Stimulated activated naive CD8-positive, alpha-beta T cell treated with anti-CD3 and anti-CD28 coated beads, Interleukin-15, amount 100 ng/mL, for 72 hours (primary cell): ENCODE data around the gene FARP1.
"Not testable (repeated sequence)": the region's sequence is repeated elsewhere in the genome, so short reads cannot be mapped to it uniquely, and the experiment has no call there.

Experiments used
- ATAC-seq: fragments of 150-1000 bp; cut with Tn5 transposase; 2 replicates; pipeline ENCODE4 v1.10.0; 2021; ENCODE audit warnings: mild to moderate bottlenecking, moderate library complexity
- DNase-seq, 2 donors: peaks; one replicate each; pipeline ENCODE4 v3.0.0; 2021 to 2022
- H3K27ac Mint-ChIP-seq, 2 donors: one replicate each; pipeline ENCODE4 v1.8.0; 2022; ENCODE audit warnings: mild to moderate bottlenecking in 2 of 2, mixed read lengths in 2 of 2, moderate library complexity in 2 of 2
- H3K27me3 Mint-ChIP-seq: one replicate; pipeline ENCODE4 v1.8.0; 2022; ENCODE audit warnings: mixed read lengths
- H3K4me1 Mint-ChIP-seq: one replicate; pipeline ENCODE4 v1.8.0; 2022; ENCODE audit warnings: mild to moderate bottlenecking, mixed read lengths
- H3K4me3 Mint-ChIP-seq, 2 donors: one replicate each; pipeline ENCODE4 v1.8.0; 2022; ENCODE audit warnings: mild to moderate bottlenecking in 2 of 2, mixed read lengths in 2 of 2, moderate library complexity in 1 of 2
- H3K9me3 Mint-ChIP-seq, 2 donors: one replicate each; pipeline ENCODE4 v1.8.0; 2022; ENCODE audit warnings: mixed read lengths in 2 of 2

Gene FARP1

DNA sequence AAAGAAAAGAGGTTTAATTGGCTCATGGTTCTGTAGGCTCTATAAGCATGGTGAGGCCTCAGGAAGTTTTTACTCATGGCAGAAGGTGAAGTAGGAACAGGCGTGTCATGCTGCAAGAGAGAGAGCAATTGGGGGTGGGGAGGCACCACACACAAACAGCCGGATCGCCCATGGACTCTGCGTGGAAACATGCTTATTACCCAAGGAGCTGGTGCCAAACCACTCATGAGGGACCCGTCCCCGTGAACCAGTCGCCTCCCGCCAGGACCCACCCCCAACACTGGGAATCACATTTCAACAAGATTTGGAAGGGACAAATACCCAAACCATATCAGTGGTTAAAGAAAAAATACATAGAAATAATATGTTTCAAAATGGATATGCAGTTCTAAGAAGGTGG lies 208.7 kb downstream of the FARP1 start:
- no peak overlapping the region for H3K27ac Mint-ChIP-seq
- DNase-seq (no peak), ATAC-seq (no peak)
- H3K27me3 Mint-ChIP-seq: no peaks in the 10 kb centered on the region
- no peak overlapping the region for H3K4me3 Mint-ChIP-seq
- no peaks in the 10 kb centered on the region for H3K4me1 Mint-ChIP-seq
- H3K9me3 Mint-ChIP-seq: no peaks in the 10 kb centered on the region

- DNase-seq (no peak), ATAC-seq (no peak)
- H3K4me1 Mint-ChIP-seq: no peaks in the 10 kb centered on the region
- no peaks in the 10 kb centered on the region for H3K27me3 Mint-ChIP-seq
- no peaks in the 10 kb centered on the region for H3K9me3 Mint-ChIP-seq
- H3K4me3 Mint-ChIP-seq: no peak overlapping the region
- H3K27ac Mint-ChIP-seq: no peak overlapping the region
These were observed 209.3 kb downstream of the FARP1 start for GRCh38 chr13:98352226-98352625.

- H3K9me3 Mint-ChIP-seq: peaks cover 0 to 6% of the 10 kb centered on the region in 2 donors
- H3K27me3 Mint-ChIP-seq: no peaks in the 10 kb centered on the region
- DNase-seq (no peak), ATAC-seq (no peak)
- no peak overlapping the region for H3K27ac Mint-ChIP-seq
- no peaks in the 10 kb centered on the region for H3K4me1 Mint-ChIP-seq
- H3K4me3 Mint-ChIP-seq: no peak overlapping the region
These were observed 210.9 kb downstream of the FARP1 start for GRCh38 chr13:98353750-98354149.

DNA sequence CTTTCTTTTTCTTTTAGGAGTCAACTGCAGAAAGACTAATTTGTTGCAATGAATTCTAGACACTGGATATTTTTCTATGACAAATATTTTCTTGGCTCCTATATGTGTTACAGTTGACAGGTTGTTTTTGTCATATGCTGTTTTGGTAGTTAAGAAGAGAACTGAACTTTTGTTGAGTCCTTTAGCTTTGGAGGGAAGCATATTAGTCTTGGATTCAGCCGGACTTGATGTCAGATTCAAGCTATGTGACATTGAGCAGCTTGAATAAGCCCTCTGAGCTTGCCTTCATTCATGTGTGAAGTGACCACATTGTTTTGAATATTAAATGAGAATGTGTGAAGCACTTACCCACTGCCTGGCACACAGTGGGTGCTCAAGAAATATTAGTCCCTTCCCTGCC lies 216.0 kb downstream of the FARP1 start:
- DNase-seq (no peak), ATAC-seq (no peak)
- Mint-ChIP-seq H3K9me3 (peaks cover 0 to 6% of the 10 kb centered on the region in 2 donors), H3K4me1 (no peaks in the 10 kb centered on the region), H3K27me3 (no peaks in the 10 kb centered on the region), H3K27ac (no peak overlapping the region), H3K4me3 (no peak overlapping the region)

- no peaks in the 10 kb centered on the region for H3K27me3 Mint-ChIP-seq
- H3K4me1 Mint-ChIP-seq: no peaks in the 10 kb centered on the region
- ATAC-seq (no peak), DNase-seq (no peak)
- H3K27ac Mint-ChIP-seq: no peak overlapping the region
- peaks cover 0 to 6% of the 10 kb centered on the region in 2 donors for H3K9me3 Mint-ChIP-seq
- no peak overlapping the region for H3K4me3 Mint-ChIP-seq
These were observed 217.7 kb downstream of the FARP1 start for GRCh38 chr13:98360545-98360944.

DNA sequence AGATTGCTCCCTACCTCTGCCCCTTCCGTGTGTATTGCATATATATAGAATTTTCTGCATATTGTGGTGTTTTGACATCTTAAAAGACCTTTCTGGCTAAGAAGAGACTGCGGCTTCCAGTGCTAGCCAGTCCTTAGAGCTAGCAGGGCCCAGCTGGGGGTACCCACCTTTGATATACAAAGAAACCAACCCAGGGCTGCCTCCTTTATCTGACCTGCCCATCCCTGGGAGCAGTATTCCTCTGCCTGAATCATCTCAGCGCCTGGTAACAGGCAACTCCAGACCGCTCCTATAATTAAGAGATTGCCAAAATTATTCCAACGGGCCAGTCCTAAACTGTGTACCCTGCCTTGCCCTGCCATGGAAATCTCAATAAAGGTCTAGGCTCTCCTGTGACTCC lies 220.4 kb downstream of the FARP1 start:
- Mint-ChIP-seq H3K27ac (no peak overlapping the region), H3K4me3 (no peak overlapping the region), H3K4me1 (no peaks in the 10 kb centered on the region), H3K9me3 (peaks cover 0 to under 1% of the 10 kb centered on the region in 2 donors), H3K27me3 (no peaks in the 10 kb centered on the region)
- DNase-seq (no peak), ATAC-seq (no peak)

- Mint-ChIP-seq H3K27me3 (no peaks in the 10 kb centered on the region), H3K27ac (no peak overlapping the region), H3K4me3 (no peak overlapping the region), H3K4me1 (no peaks in the 10 kb centered on the region), H3K9me3 (no peaks in the 10 kb centered on the region)
- DNase-seq: no peak
- no peak for ATAC-seq
These were observed 221.3 kb downstream of the FARP1 start for GRCh38 chr13:98364179-98364578.

- Mint-ChIP-seq H3K4me3 (no peak overlapping the region), H3K27ac (no peak overlapping the region), H3K4me1 (no peaks in the 10 kb centered on the region), H3K27me3 (no peaks in the 10 kb centered on the region), H3K9me3 (no peaks in the 10 kb centered on the region)
- no peak for ATAC-seq
- DNase-seq: no peak
These were observed 221.8 kb downstream of the FARP1 start for GRCh38 chr13:98364647-98365046.

- no peak for DNase-seq
- H3K27me3 Mint-ChIP-seq: no peaks in the 10 kb centered on the region
- no peak overlapping the region for H3K27ac Mint-ChIP-seq
- H3K9me3 Mint-ChIP-seq: no peaks in the 10 kb centered on the region
- ATAC-seq: no peak
- no peaks in the 10 kb centered on the region for H3K4me1 Mint-ChIP-seq
- no peak overlapping the region for H3K4me3 Mint-ChIP-seq
These were observed 222.4 kb downstream of the FARP1 start for GRCh38 chr13:98365302-98365701.

GRCh38 chr13:98366010-98366409 lies 223.1 kb downstream of the FARP1 start:
- Mint-ChIP-seq H3K27me3 (no peaks in the 10 kb centered on the region), H3K9me3 (no peaks in the 10 kb centered on the region), H3K27ac (no peak overlapping the region), H3K4me1 (no peaks in the 10 kb centered on the region), H3K4me3 (no peak overlapping the region)
- no peak for DNase-seq
- no peak for ATAC-seq

- DNase-seq (no peak), ATAC-seq (no peak)
- no peaks in the 10 kb centered on the region for H3K4me1 Mint-ChIP-seq
- no peak overlapping the region for H3K27ac Mint-ChIP-seq
- no peak overlapping the region for H3K4me3 Mint-ChIP-seq
- no peaks in the 10 kb centered on the region for H3K9me3 Mint-ChIP-seq
- H3K27me3 Mint-ChIP-seq: peaks cover 3% of the 10 kb centered on the region
These were observed 223.5 kb downstream of the FARP1 start for GRCh38 chr13:98366443-98366842.

GRCh38 chr13:98366959-98367358 lies 224.1 kb downstream of the FARP1 start:
- no peaks in the 10 kb centered on the region for H3K9me3 Mint-ChIP-seq
- no peak overlapping the region for H3K4me3 Mint-ChIP-seq
- DNase-seq (no peak), ATAC-seq (no peak)
- no peak overlapping the region for H3K27ac Mint-ChIP-seq
- no peaks in the 10 kb centered on the region for H3K4me1 Mint-ChIP-seq
- H3K27me3 Mint-ChIP-seq: peaks cover 6% of the 10 kb centered on the region

GRCh38 chr13:98368019-98368418 lies 225.1 kb downstream of the FARP1 start:
- DNase-seq (no peak), ATAC-seq (no peak)
- Mint-ChIP-seq H3K4me3 (no peak overlapping the region), H3K27ac (no peak overlapping the region), H3K4me1 (no peaks in the 10 kb centered on the region), H3K27me3 (peaks cover 6% of the 10 kb centered on the region), H3K9me3 (no peaks in the 10 kb centered on the region)

- DNase-seq, ATAC-seq, H3K4me1 Mint-ChIP-seq, H3K27ac Mint-ChIP-seq, H3K4me3 Mint-ChIP-seq, H3K27me3 Mint-ChIP-seq, H3K9me3 Mint-ChIP-seq: not testable (repeated sequence)
These were observed 226.6 kb downstream of the FARP1 start for GRCh38 chr13:98369520-98369919.

DNA sequence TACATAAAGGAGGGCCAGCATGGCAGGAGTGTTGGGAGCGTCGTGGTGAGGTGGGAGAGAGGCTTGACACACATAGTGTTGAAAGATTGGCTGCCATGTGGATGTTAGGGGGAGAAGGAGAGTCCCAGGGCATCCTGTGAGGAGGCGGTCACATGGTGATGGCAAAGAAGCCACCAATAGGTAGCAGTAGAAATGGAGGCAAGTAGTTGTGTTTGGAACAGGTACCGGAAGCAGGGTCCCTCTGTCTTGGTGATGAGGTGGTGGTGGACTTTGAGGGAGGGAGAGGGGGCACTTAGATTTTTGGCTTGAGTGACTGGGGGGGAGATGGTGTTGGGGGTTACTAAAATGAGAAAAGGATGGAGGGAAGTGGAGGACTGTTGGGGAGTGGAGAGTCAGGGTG lies 227.4 kb downstream of the FARP1 start:
- ATAC-seq (no peak), DNase-seq (no peak)
- Mint-ChIP-seq H3K9me3 (peaks cover 0 to 9% of the 10 kb centered on the region in 2 donors), H3K4me1 (no peaks in the 10 kb centered on the region), H3K27me3 (peaks cover 6% of the 10 kb centered on the region), H3K27ac (no peak overlapping the region), H3K4me3 (no peak overlapping the region)

DNA sequence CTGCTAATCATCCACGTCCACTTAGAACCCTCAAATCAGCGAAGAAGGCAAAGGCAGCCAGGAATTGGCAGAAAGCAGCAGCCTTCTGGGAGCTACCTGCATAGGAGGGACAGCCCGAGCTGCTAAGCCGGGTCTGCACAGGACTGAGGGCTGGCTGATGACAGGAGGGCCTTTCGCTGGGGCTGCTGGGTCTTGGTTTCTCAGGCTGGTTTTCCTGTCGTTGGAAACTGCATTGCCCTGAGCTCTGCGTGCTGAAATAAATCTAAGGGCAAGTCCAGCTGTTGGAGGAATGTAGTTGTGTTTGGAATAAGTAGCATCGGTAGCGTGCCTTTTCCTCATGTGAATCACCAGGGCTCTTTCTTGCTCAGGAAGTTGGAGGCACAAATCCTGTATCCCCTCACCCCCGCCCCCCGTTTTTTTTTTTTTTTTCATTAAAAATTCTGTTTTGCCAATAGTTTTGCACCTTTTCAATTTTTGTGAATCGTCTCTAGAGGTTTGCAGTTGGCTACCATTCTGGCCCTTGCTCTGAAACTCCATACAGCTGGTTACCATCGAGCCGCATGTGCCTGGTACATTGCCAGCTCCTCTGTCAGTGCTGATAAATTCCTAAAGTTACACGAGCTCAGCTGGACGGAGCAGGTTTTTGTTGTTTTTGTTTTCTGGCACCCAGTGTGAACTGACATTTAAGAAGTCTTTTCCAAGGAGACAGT lies 228.1 kb downstream of the FARP1 start:
- Mint-ChIP-seq H3K27ac (no peak overlapping the region), H3K4me1 (no peaks in the 10 kb centered on the region), H3K9me3 (peaks cover 0 to 9% of the 10 kb centered on the region in 2 donors), H3K27me3 (peaks cover 6% of the 10 kb centered on the region), H3K4me3 (no peak overlapping the region)
- ATAC-seq: no peak
- no peak for DNase-seq

DNA sequence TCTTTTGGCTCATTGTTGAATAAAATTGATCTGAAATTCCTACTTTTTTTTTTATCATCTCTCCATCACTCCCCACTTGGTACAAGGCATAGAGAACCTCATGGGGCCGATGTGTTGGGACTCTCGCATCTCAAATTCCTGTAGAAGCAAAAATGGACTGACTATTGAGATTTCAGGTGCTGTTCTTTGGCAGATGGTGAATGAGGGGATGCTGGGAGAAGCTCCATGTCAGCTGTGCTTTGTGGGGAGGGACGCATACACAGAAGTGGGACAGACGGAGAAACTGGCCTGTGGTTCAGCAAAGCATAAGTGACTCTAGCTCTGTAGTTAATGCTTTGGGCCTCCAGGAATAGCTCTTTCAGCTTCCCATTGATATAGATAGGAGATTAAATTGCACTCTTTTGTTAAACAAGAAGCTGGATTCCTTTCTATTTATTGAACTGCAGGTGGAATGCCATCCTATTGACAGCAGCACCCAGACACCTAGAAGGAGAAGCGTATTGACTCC lies 228.7 kb downstream of the FARP1 start:
- no peak for ATAC-seq
- peaks cover 6% of the 10 kb centered on the region for H3K27me3 Mint-ChIP-seq

More for the DNA sequence above, 228.7 kb downstream of the FARP1 start:
- no peaks in the 10 kb centered on the region for H3K4me1 Mint-ChIP-seq
- DNase-seq: no peak
- no peak overlapping the region for H3K27ac Mint-ChIP-seq
- peaks cover 0 to 9% of the 10 kb centered on the region in 2 donors for H3K9me3 Mint-ChIP-seq
- no peak overlapping the region for H3K4me3 Mint-ChIP-seq
